Measurements from ENCODE around the gene HSD17B12. TPM values are rescaled to one million over a fixed set of nuclear protein-coding genes. Genes with fewer than 3 reads are reported as not detected.

Gene HSD17B12
- total and polyA plus RNA-seq, 2 experiments from 2014 or later, result 128 to 168 TPM

DNA sequence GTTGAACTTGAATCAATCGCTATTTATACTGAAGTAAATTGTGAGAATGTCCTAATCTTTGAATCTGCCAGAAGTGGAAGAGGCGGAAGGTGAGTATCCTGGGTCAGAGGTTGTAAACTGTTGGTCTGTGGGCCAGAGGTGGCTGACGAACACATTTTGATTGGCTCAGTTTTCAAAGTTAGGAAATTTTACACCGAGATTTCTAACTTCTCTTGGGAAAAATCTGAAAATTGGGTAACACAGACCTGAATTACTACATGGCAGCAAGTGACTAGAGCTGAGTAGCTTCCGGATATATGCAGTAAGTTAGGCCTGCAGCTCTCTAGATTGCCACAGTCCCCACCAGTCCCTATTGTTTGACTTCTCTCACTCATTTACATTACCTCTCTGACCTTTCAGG is 143.3 kb downstream of the HSD17B12 start:
- H3K4me3 Mint-ChIP-seq, result no peak overlapping the region
- H3K79me2 ChIP-seq (replicated peaks; ENCODE audit: insufficient read depth), result peaks cover 17% of the 10 kb centered on the region
- no peak for DNase-seq (ENCODE audit: low spot score)
- H3K4me2 ChIP-seq, result no peak overlapping the region
- ATAC-seq, result no peak
- no peaks in the 10 kb centered on the region for H3K27me3 Mint-ChIP-seq (ENCODE audit: insufficient read depth, low read depth, poor library complexity)
- H3K27me3 ChIP-seq (ENCODE audit: insufficient read depth), result no peaks in the 10 kb centered on the region
- H3K4me3 ChIP-seq, result no peak overlapping the region
- H2AFZ ChIP-seq, result no peak overlapping the region
- H3K27ac Mint-ChIP-seq, result no peak overlapping the region
- H3K9me2 ChIP-seq (ENCODE audit: insufficient read depth), result no peaks in the 10 kb centered on the region
- no peak for TF ChIP-seq ZNF331 (CRISPR knock-in tag; IDR thresholded peaks at IDR 0.05; ENCODE audit: low read depth)
- H4K20me1 ChIP-seq (replicated peaks; ENCODE audit: insufficient read depth), result no peaks in the 10 kb centered on the region
- H3K9me3 Mint-ChIP-seq, result no peaks in the 10 kb centered on the region; the same call in 2 of the 3 replicates
- H3K4me1 Mint-ChIP-seq, result no peaks in the 10 kb centered on the region; the same call in 2 of the 3 replicates
- H3K4me1 ChIP-seq (ENCODE audit: insufficient read depth), result no peaks in the 10 kb centered on the region
- H3F3A ChIP-seq (replicated peaks; ENCODE audit: low read depth), result no peaks in the 10 kb centered on the region
- peaks cover 36% of the 10 kb centered on the region for H3K36me3 Mint-ChIP-seq (ENCODE audit: low read depth)
- H3K27ac ChIP-seq (ENCODE audit: low read depth), result no peak overlapping the region
- H3K36me3 ChIP-seq (ENCODE audit: insufficient read depth), result no peaks in the 10 kb centered on the region; the same call in 1 of the 2 replicates

DNA sequence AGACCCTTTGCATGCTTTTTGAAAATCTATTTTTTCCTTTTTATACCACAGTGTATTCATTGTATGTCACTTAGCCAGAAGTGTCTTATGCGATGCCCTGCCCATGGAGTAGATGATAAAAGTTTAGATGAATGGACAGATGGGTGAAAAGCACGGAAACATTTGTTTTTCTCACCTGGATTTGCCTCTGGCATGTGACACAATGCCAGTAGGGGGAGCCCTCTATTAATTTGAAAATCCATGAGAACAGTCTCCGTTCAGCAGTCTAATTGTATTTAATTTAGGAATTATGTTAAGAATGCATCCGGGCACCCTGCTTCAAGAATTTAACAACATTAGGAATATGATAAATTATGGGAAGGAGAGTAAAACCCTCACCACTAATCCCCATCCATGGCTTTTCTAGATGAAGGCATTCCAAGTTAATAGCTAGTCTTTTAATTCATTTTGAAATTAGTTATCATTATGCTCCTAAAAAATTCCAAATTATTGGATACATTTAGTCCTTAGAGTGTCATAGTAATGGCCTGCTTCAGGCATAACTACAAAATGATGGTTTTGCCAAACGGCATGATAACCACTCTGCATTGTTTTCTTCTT is 144.8 kb downstream of the HSD17B12 start:
- Histone ChIP-seq H3K4me1 (ENCODE audit: insufficient read depth) (no peaks in the 10 kb centered on the region), H3K27me3 (ENCODE audit: insufficient read depth) (no peaks in the 10 kb centered on the region), H4K20me1 (replicated peaks; ENCODE audit: insufficient read depth) (no peaks in the 10 kb centered on the region), H3F3A (replicated peaks; ENCODE audit: low read depth) (no peaks in the 10 kb centered on the region), H3K9me2 (ENCODE audit: insufficient read depth) (no peaks in the 10 kb centered on the region), H3K4me3 (no peak overlapping the region), H3K4me2 (no peak overlapping the region), H3K79me2 (replicated peaks; ENCODE audit: insufficient read depth) (peaks cover 15% of the 10 kb centered on the region), H3K27ac (ENCODE audit: low read depth) (no peak overlapping the region), H3K36me3 (ENCODE audit: insufficient read depth) (no peaks in the 10 kb centered on the region; the same call in 1 of the 2 replicates), H2AFZ (no peak overlapping the region)
- H3K36me3 Mint-ChIP-seq (ENCODE audit: low read depth), result peaks cover 25% of the 10 kb centered on the region; the same call in 2 of the 3 replicates
- ATAC-seq (peak; percentile 36; the same call in 2 of the 3 replicates), DNase-seq (ENCODE audit: low spot score) (peak; percentile 72)
- TF ChIP-seq, protein P1, sequence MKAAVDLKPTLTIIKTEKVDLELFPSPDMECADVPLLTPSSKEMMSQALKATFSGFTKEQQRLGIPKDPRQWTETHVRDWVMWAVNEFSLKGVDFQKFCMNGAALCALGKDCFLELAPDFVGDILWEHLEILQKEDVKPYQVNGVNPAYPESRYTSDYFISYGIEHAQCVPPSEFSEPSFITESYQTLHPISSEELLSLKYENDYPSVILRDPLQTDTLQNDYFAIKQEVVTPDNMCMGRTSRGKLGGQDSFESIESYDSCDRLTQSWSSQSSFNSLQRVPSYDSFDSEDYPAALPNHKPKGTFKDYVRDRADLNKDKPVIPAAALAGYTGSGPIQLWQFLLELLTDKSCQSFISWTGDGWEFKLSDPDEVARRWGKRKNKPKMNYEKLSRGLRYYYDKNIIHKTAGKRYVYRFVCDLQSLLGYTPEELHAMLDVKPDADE (IDR thresholded peaks at IDR 0.05), result no peak
- peak; percentile 57 to 90 for TF ChIP-seq CTCF (conservative IDR thresholded peaks at IDR 0.05; ENCODE audit: low read depth in 2 of 2)
- H3K4me1 Mint-ChIP-seq, result no peaks in the 10 kb centered on the region; the same call in 2 of the 3 replicates
- H3K27me3 Mint-ChIP-seq (ENCODE audit: insufficient read depth, low read depth, poor library complexity), result no peaks in the 10 kb centered on the region
- no peak overlapping the region for H3K4me3 Mint-ChIP-seq
- no peak overlapping the region for H3K27ac Mint-ChIP-seq
- no peaks in the 10 kb centered on the region; the same call in 2 of the 3 replicates for H3K9me3 Mint-ChIP-seq

GRCh38 chr11:43830928-43831440 is 150.4 kb downstream of the HSD17B12 start:
- Histone ChIP-seq H3F3A (replicated peaks; ENCODE audit: low read depth) (no peaks in the 10 kb centered on the region), H3K4me1 (ENCODE audit: insufficient read depth) (no peaks in the 10 kb centered on the region), H3K4me3 (no peak overlapping the region), H3K4me2 (no peak overlapping the region), H4K20me1 (replicated peaks; ENCODE audit: insufficient read depth) (peaks cover 8% of the 10 kb centered on the region; the same call in 1 of the 2 replicates), H3K27me3 (ENCODE audit: insufficient read depth) (no peaks in the 10 kb centered on the region), H2AFZ (no peak overlapping the region), H3K79me2 (replicated peaks; ENCODE audit: insufficient read depth) (no peaks in the 10 kb centered on the region), H3K27ac (ENCODE audit: low read depth) (no peak overlapping the region), H3K9me2 (ENCODE audit: insufficient read depth) (no peaks in the 10 kb centered on the region), H3K36me3 (ENCODE audit: insufficient read depth) (0 out of 2 replicates have a peak, but pooled peaks cover 4% of the 10 kb centered on the region)
- no peak for DNase-seq (ENCODE audit: low spot score)
- Mint-ChIP-seq H3K4me1 (no peaks in the 10 kb centered on the region; the same call in 2 of the 3 replicates), H3K9me3 (no peaks in the 10 kb centered on the region), H3K27ac (no peak overlapping the region), H3K4me3 (no peak overlapping the region), H3K27me3 (ENCODE audit: insufficient read depth, low read depth, poor library complexity) (no peaks in the 10 kb centered on the region), H3K36me3 (ENCODE audit: low read depth) (peaks cover 8% of the 10 kb centered on the region; the same call in 1 of the 3 replicates)
- no peak; the same call in 2 of the 3 replicates for ATAC-seq
- TF ChIP-seq JUNB (IDR thresholded peaks at IDR 0.05; ENCODE audit: unreplicated experiment), result no peak
- no peak for TF ChIP-seq EZH2 (IDR thresholded peaks at IDR 0.05; ENCODE audit: low read depth, unreplicated experiment)
- TF ChIP-seq POLR2AphosphoS5 (IDR thresholded peaks at IDR 0.05; ENCODE audit: low read depth), result no peak
- no peak for TF ChIP-seq EZH2phosphoT487 (IDR thresholded peaks at IDR 0.05; ENCODE audit: unreplicated experiment)

Data from GM23338 (cell line).